ENCODE results near the gene CNN1.

The CNN1 gene

DNA sequence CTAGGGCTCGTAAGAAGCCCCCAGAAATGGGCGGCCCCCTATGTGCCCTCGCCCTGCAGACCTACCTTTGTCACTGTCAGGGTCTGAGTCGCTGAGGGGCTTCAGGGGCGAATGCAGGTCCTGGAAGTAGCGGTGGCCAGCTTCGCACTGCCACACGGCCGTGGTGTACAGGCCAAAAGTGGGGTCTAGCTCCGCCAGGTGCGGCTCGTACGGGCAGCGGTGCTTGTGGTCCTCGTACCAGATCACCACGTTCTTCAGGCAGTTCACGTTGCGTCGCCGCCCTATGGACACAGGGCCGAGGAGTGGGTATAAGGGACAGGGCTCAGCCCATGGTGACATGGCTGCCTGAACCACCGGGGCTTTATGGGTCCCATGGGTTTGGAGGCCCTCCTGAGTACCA, 42.8 kb upstream of the CNN1 start:
- H3K4me1 ChIP-seq (ENCODE audit: low read length) = no peaks in the 10 kb centered on the region
- H4K20me1 ChIP-seq (ENCODE audit: insufficient read depth, low read length) = 0 out of 2 replicates have a peak, but pooled peaks cover 4% of the 10 kb centered on the region
- no peak for TF ChIP-seq EZH2phosphoT487 (IDR thresholded peaks at IDR 0.05; ENCODE audit: low read depth)
- TF ChIP-seq, protein P1, sequence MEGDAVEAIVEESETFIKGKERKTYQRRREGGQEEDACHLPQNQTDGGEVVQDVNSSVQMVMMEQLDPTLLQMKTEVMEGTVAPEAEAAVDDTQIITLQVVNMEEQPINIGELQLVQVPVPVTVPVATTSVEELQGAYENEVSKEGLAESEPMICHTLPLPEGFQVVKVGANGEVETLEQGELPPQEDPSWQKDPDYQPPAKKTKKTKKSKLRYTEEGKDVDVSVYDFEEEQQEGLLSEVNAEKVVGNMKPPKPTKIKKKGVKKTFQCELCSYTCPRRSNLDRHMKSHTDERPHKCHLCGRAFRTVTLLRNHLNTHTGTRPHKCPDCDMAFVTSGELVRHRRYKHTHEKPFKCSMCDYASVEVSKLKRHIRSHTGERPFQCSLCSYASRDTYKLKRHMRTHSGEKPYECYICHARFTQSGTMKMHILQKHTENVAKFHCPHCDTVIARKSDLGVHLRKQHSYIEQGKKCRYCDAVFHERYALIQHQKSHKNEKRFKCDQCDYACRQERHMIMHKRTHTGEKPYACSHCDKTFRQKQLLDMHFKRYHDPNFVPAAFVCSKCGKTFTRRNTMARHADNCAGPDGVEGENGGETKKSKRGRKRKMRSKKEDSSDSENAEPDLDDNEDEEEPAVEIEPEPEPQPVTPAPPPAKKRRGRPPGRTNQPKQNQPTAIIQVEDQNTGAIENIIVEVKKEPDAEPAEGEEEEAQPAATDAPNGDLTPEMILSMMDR (IDR thresholded peaks at IDR 0.05; ENCODE audit: low read depth, low read length) = no peak
- H3K27me3 ChIP-seq (ENCODE audit: low read depth, low read length) = no peaks in the 10 kb centered on the region
- no peak overlapping the region for H3K9ac ChIP-seq (ENCODE audit: low read length)
- H3K4me2 ChIP-seq (ENCODE audit: low read length) = no peak overlapping the region
- no peaks in the 10 kb centered on the region for H3K9me3 ChIP-seq (ENCODE audit: insufficient read depth, low read length)
- H3K27ac ChIP-seq (ENCODE audit: low read length) = no peak overlapping the region
- H3K36me3 ChIP-seq (replicated peaks; ENCODE audit: low read depth, low read length) = peaks cover 11% of the 10 kb centered on the region
- no peaks in the 10 kb centered on the region for H3K79me2 ChIP-seq (ENCODE audit: low read length)
- H2AFZ ChIP-seq (ENCODE audit: low read depth, low read length) = no peak overlapping the region
- H3K4me3 ChIP-seq (ENCODE audit: low read length) = no peak overlapping the region

DNA sequence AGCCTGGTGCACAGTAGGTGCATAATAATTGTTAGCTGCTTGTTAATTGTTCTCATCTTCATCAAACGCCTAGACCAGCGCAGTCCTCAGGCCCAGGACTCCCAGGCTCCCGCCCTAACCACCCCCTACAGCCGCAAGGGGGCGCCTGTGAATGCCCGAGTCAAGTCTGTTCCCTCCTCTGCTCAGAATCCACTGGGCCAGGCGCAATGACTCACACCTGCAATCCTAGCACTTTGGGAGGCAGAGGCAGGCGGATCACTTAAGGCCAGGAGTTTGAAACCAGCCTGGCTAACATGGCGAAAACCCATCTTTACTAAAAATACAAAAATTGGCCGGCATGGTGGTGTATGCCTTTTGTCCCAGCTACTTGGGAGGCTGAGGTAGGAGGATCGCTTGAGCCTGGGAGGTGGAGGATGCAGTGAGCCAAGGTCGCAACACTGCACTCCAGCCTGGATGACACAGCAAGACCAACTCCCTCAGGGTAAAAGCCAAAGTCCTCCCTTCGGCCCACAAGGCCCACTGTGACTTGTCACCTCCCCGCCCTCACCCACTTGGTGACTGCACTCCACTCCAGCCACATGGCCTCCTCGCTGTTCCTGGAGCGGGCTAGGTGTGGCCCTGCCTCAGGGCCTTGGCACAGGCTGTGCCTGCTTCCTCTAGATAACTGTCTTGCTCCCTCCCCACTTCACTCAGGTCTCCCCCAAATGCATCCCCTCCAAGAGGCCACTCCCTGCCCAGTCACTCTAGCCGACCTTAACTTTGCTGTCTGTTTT, 42.1 kb upstream of the CNN1 start:
- Histone ChIP-seq H3K9me3 (ENCODE audit: insufficient read depth, low read length) (no peaks in the 10 kb centered on the region), H3K27ac (ENCODE audit: low read length) (no peak overlapping the region), H3K36me3 (replicated peaks; ENCODE audit: low read depth, low read length) (peaks cover 8% of the 10 kb centered on the region), H3K9ac (ENCODE audit: low read length) (no peak overlapping the region), H3K4me1 (ENCODE audit: low read length) (no peaks in the 10 kb centered on the region), H2AFZ (ENCODE audit: low read depth, low read length) (no peak overlapping the region), H3K4me2 (ENCODE audit: low read length) (no peak overlapping the region), H3K27me3 (ENCODE audit: low read depth, low read length) (no peaks in the 10 kb centered on the region), H3K4me3 (ENCODE audit: low read length) (no peak overlapping the region), H4K20me1 (ENCODE audit: insufficient read depth, low read length) (0 out of 2 replicates have a peak, but pooled peaks cover 4% of the 10 kb centered on the region), H3K79me2 (ENCODE audit: low read length) (no peaks in the 10 kb centered on the region)
- TF ChIP-seq EZH2phosphoT487 (IDR thresholded peaks at IDR 0.05; ENCODE audit: low read depth) = no peak
- TF ChIP-seq, protein P1 (IDR thresholded peaks at IDR 0.05; ENCODE audit: low read depth, low read length) = peak; percentile 79

GRCh38 chr19:11499220-11499726, 39.4 kb upstream of the CNN1 start:
- Histone ChIP-seq H3K9me3 (ENCODE audit: insufficient read depth, low read length) (no peaks in the 10 kb centered on the region), H3K4me3 (ENCODE audit: low read length) (no peak overlapping the region), H4K20me1 (ENCODE audit: insufficient read depth, low read length) (0 out of 2 replicates have a peak, but pooled peaks cover 4% of the 10 kb centered on the region), H2AFZ (ENCODE audit: low read depth, low read length) (no peak overlapping the region), H3K36me3 (replicated peaks; ENCODE audit: low read depth, low read length) (peaks cover 8% of the 10 kb centered on the region), H3K4me2 (ENCODE audit: low read length) (no peak overlapping the region), H3K9ac (ENCODE audit: low read length) (no peak overlapping the region), H3K27me3 (ENCODE audit: low read depth, low read length) (no peaks in the 10 kb centered on the region), H3K4me1 (ENCODE audit: low read length) (no peaks in the 10 kb centered on the region), H3K27ac (ENCODE audit: low read length) (no peak overlapping the region), H3K79me2 (ENCODE audit: low read length) (0 out of 2 replicates have a peak, but pooled peaks cover under 1% of the 10 kb centered on the region)
- TF ChIP-seq, protein P1 (IDR thresholded peaks at IDR 0.05; ENCODE audit: low read depth, low read length) = no peak
- TF ChIP-seq EZH2phosphoT487 (IDR thresholded peaks at IDR 0.05; ENCODE audit: low read depth) = no peak

- TF ChIP-seq, protein P1 (IDR thresholded peaks at IDR 0.05; ENCODE audit: low read depth, low read length) = no peak
- no peak for TF ChIP-seq EZH2phosphoT487 (IDR thresholded peaks at IDR 0.05; ENCODE audit: low read depth)
- 0 out of 2 replicates have a peak, but pooled peaks cover 6% of the 10 kb centered on the region for H3K79me2 ChIP-seq (ENCODE audit: low read length)
These were observed 38.7 kb upstream of the CNN1 start for GRCh38 chr19:11499890-11500420.

More at GRCh38 chr19:11499890-11500420, 38.7 kb upstream of the CNN1 start:
- H2AFZ ChIP-seq (ENCODE audit: low read depth, low read length) = no peak overlapping the region
- H3K4me2 ChIP-seq (ENCODE audit: low read length) = no peak overlapping the region
- no peaks in the 10 kb centered on the region for H3K27me3 ChIP-seq (ENCODE audit: low read depth, low read length)
- peaks cover 6% of the 10 kb centered on the region for H3K4me1 ChIP-seq (ENCODE audit: low read length)
- H3K9me3 ChIP-seq (ENCODE audit: insufficient read depth, low read length) = no peaks in the 10 kb centered on the region
- H3K27ac ChIP-seq (ENCODE audit: low read length) = no peak overlapping the region
- H4K20me1 ChIP-seq (ENCODE audit: insufficient read depth, low read length) = 0 out of 2 replicates have a peak, but pooled peaks cover 4% of the 10 kb centered on the region
- H3K9ac ChIP-seq (ENCODE audit: low read length) = no peak overlapping the region
- peaks cover 7% of the 10 kb centered on the region for H3K36me3 ChIP-seq (replicated peaks; ENCODE audit: low read depth, low read length)
- no peak overlapping the region for H3K4me3 ChIP-seq (ENCODE audit: low read length)

All from OCI-LY3 (cell line).